Measurements from ENCODE around the gene HDAC7.

Gene HDAC7

GRCh38 chr12:47793015-47793681 is 26.6 kb downstream of the HDAC7 start:
- no peaks in the 10 kb centered on the region for H3K9me3 ChIP-seq (ENCODE audit: control insufficient read depth, insufficient read depth, low read length)

DNA sequence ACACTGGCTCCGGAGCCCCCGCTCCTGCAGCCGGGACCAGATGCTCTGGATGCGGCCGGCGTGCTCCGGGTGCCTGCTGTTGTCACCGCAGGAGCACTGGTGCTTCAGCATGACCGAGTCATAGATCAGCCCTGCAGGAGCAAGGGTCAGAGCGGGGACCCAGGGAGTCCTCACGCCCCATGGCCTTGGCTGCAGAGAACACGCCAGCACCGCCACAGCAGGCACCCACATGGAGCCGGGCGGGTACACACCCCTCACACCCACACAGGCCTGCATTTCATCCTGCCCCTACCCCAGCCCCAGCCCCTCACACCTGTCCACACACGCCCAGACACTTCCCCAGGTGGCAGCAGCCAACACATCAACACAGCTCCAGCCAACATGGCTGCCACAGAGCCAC is 27.8 kb downstream of the HDAC7 start:
- Histone ChIP-seq H3K27ac (ENCODE audit: low read length) (no peak overlapping the region), H3K4me3 (ENCODE audit: low read length) (no peak overlapping the region), H3K4me1 (ENCODE audit: control insufficient read depth, insufficient read depth, low read length) (no peaks in the 10 kb centered on the region), H3K27me3 (ENCODE audit: control insufficient read depth, insufficient read depth, low read length) (no peaks in the 10 kb centered on the region), H3K9me3 (ENCODE audit: control insufficient read depth, insufficient read depth, low read length) (no peaks in the 10 kb centered on the region), H3K36me3 (ENCODE audit: control insufficient read depth, insufficient read depth, low read length) (peaks cover 62% of the 10 kb centered on the region)
- WGBS (ENCODE audit: insufficient coverage, insufficient read length), result no CpG with 5 or more reads among the region's 16 CpGs
- no peak for DNase-seq (ENCODE audit: low read depth, low spot score)

More at GRCh38 chr12:47793015-47793681, 26.6 kb downstream of the HDAC7 start:
- Histone ChIP-seq H3K36me3 (ENCODE audit: control insufficient read depth, insufficient read depth, low read length) (peaks cover 56% of the 10 kb centered on the region), H3K4me1 (ENCODE audit: control insufficient read depth, insufficient read depth, low read length) (0 out of 2 replicates have a peak, but pooled peaks cover 2% of the 10 kb centered on the region), H3K4me3 (ENCODE audit: low read length) (no peak overlapping the region), H3K27ac (ENCODE audit: low read length) (no peak overlapping the region), H3K27me3 (ENCODE audit: control insufficient read depth, insufficient read depth, low read length) (no peaks in the 10 kb centered on the region)
- no CpG with 5 or more reads among the region's 15 CpGs for WGBS (ENCODE audit: insufficient coverage, insufficient read length)
- no peak for DNase-seq (ENCODE audit: low read depth, low spot score)

DNA sequence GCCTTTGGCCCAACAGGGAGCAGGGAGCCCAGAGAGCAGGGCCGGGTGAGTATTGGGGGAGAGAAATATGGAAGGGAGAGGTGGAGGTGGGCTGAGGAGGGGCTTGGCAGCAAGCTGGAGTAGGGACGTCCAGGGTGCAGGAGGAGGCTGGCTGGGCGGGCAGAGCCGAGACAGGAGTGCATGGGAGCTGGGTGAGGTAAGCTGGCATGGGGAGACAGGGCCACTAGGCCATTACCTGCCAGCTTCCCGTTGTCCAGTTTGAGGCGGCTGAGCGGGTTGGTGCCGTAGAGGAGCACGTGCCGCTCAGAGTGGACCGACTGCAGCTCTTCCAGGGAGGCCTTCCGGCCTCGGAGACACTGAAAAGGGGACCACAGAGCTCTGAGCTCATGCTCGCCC is 28.4 kb downstream of the HDAC7 start:
- no peak for DNase-seq (ENCODE audit: low read depth, low spot score)
- WGBS (ENCODE audit: insufficient coverage, insufficient read length), result no CpG with 5 or more reads among the region's 14 CpGs
- Histone ChIP-seq H3K27me3 (ENCODE audit: control insufficient read depth, insufficient read depth, low read length) (no peaks in the 10 kb centered on the region), H3K4me3 (ENCODE audit: low read length) (no peak overlapping the region), H3K36me3 (ENCODE audit: control insufficient read depth, insufficient read depth, low read length) (peaks cover 64% of the 10 kb centered on the region), H3K27ac (ENCODE audit: low read length) (no peak overlapping the region), H3K9me3 (ENCODE audit: control insufficient read depth, insufficient read depth, low read length) (no peaks in the 10 kb centered on the region), H3K4me1 (ENCODE audit: control insufficient read depth, insufficient read depth, low read length) (no peaks in the 10 kb centered on the region)

DNA sequence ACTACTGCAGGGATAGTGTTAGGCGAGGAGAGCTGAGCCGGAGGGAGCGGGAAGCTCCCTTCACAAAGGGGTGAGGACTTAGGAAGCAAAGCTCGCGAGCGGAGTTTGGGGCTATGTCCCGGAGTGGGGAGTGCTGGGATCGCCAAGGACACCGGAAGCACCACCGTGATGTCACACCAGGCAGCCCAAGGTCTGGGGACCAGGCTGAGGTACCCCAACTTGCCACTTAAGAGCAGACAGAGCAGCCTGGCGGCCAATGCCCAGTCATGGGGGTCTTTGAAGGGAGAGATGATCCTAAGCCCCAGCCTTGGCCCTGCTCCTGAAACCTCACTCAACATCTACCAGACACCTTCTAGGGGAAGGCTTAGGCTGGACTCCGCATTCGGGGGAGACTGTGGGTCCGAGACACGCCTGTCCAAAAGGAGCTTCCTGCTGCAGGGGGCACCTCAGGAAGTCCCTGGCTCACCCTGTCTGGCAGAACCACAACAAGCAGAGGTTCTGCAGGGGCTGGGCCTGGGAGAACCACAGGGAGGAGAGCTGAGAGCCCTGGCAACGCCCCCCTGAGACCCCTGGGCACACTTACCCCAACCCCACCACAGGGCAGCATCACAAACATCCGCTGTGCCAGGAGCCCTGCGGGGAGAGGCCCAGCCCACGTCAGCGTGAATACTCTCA is 28.9 kb downstream of the HDAC7 start:
- H3K27ac ChIP-seq (ENCODE audit: low read length), result no peak overlapping the region
- no peaks in the 10 kb centered on the region for H3K9me3 ChIP-seq (ENCODE audit: control insufficient read depth, insufficient read depth, low read length)
- H3K4me1 ChIP-seq (ENCODE audit: control insufficient read depth, insufficient read depth, low read length), result no peaks in the 10 kb centered on the region
- no peak overlapping the region for H3K4me3 ChIP-seq (ENCODE audit: low read length)
- H3K27me3 ChIP-seq (ENCODE audit: control insufficient read depth, insufficient read depth, low read length), result no peaks in the 10 kb centered on the region
- peaks cover 66% of the 10 kb centered on the region for H3K36me3 ChIP-seq (ENCODE audit: control insufficient read depth, insufficient read depth, low read length)
- WGBS (ENCODE audit: insufficient coverage, insufficient read length), result no CpG with 5 or more reads among the region's 20 CpGs
- no peak for DNase-seq (ENCODE audit: low read depth, low spot score)

DNA sequence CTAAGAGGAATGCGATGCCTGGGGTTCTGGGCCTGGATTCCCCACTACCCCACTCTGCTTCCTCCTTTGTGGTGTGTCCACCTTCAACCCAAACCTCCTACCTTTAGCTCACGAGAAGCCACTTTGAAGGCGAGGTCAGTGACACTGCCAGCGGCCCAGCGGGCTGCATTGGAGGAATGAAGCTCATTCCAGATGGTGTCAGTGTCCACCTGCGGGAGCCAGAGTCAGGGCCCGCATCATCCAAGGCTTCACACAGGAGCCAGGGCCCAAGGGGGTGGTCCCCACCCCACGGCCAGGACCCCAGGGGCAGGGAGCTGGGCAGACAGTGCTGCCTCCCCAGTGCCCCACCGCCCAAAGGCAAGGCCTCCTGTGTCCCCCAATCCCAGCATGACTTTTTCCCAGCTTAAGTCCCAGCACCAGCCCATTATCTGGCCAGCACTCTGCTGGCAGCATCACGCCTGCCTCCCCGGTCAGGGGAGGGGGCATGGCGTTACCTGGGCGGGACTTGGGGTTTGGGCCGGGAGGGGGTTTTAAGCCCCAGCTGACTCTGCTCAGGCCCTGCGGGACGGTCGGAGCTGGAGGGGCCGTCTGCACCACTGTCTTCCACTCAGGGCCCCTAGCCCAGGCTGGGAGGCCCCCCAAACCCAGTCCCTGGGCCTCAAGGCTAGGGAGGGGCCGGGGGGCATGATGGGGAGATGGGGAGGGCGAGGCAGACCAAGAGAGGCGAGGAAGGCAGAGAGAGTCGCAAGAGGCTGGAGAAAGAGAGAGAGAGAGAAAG is 29.8 kb downstream of the HDAC7 start:
- DNase-seq (ENCODE audit: low read depth, low spot score), result no peak
- H3K9me3 ChIP-seq (ENCODE audit: control insufficient read depth, insufficient read depth, low read length), result no peaks in the 10 kb centered on the region
- no peak overlapping the region for H3K27ac ChIP-seq (ENCODE audit: low read length)
- H3K27me3 ChIP-seq (ENCODE audit: control insufficient read depth, insufficient read depth, low read length), result no peaks in the 10 kb centered on the region
- WGBS (ENCODE audit: insufficient coverage, insufficient read length), result no CpG with 5 or more reads among the region's 22 CpGs
- peaks cover 69% of the 10 kb centered on the region for H3K36me3 ChIP-seq (ENCODE audit: control insufficient read depth, insufficient read depth, low read length)
- H3K4me1 ChIP-seq (ENCODE audit: control insufficient read depth, insufficient read depth, low read length), result no peaks in the 10 kb centered on the region
- H3K4me3 ChIP-seq (ENCODE audit: low read length), result no peak overlapping the region

DNA sequence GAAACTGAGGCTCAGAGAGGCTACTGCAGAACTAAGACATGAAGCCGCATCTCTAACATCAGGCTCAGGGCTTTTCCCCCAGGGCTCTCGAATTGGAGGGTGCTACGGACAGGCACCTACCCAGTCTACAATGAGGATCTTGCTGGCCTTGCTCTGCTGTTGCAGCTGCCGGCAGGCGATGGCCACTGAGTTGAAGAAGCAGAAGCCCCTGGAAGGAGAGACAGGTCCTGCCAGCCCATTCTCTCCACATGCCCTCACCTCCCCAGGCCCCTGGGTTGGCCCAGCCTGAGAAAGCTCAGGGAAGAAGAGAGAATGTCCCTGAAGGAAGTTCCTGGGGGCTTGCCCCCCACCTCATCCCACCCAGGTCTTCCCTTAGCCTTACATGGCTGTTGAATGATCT is 30.6 kb downstream of the HDAC7 start:
- H3K27me3 ChIP-seq (ENCODE audit: control insufficient read depth, insufficient read depth, low read length), result no peaks in the 10 kb centered on the region
- H3K9me3 ChIP-seq (ENCODE audit: control insufficient read depth, insufficient read depth, low read length), result no peaks in the 10 kb centered on the region
- no CpG with 5 or more reads among the region's 5 CpGs for WGBS (ENCODE audit: insufficient coverage, insufficient read length)
- peaks cover 67% of the 10 kb centered on the region for H3K36me3 ChIP-seq (ENCODE audit: control insufficient read depth, insufficient read depth, low read length)
- H3K4me3 ChIP-seq (ENCODE audit: low read length), result no peak overlapping the region
- no peaks in the 10 kb centered on the region for H3K4me1 ChIP-seq (ENCODE audit: control insufficient read depth, insufficient read depth, low read length)
- no peak overlapping the region for H3K27ac ChIP-seq (ENCODE audit: low read length)
- no peak for DNase-seq (ENCODE audit: low read depth, low spot score)

- DNase-seq (ENCODE audit: low read depth, low spot score), result no peak
- Histone ChIP-seq H3K9me3 (ENCODE audit: control insufficient read depth, insufficient read depth, low read length) (no peaks in the 10 kb centered on the region), H3K36me3 (ENCODE audit: control insufficient read depth, insufficient read depth, low read length) (peaks cover 64% of the 10 kb centered on the region), H3K27me3 (ENCODE audit: control insufficient read depth, insufficient read depth, low read length) (no peaks in the 10 kb centered on the region), H3K4me3 (ENCODE audit: low read length) (no peak overlapping the region), H3K27ac (ENCODE audit: low read length) (no peak overlapping the region), H3K4me1 (ENCODE audit: control insufficient read depth, insufficient read depth, low read length) (no peaks in the 10 kb centered on the region)
- no CpG with 5 or more reads among the region's 14 CpGs for WGBS (ENCODE audit: insufficient coverage, insufficient read length)
Measured at GRCh38 chr12:47787596-47788319, 31.9 kb downstream of the HDAC7 start.

- no peaks in the 10 kb centered on the region for H3K4me1 ChIP-seq (ENCODE audit: control insufficient read depth, insufficient read depth, low read length)
- no CpG with 5 or more reads among the region's 10 CpGs for WGBS (ENCODE audit: insufficient coverage, insufficient read length)
- H3K9me3 ChIP-seq (ENCODE audit: control insufficient read depth, insufficient read depth, low read length), result no peaks in the 10 kb centered on the region
- H3K4me3 ChIP-seq (ENCODE audit: low read length), result no peak overlapping the region; the same call in 1 of the 2 replicates
- peaks cover 64% of the 10 kb centered on the region for H3K36me3 ChIP-seq (ENCODE audit: control insufficient read depth, insufficient read depth, low read length)
- H3K27ac ChIP-seq (ENCODE audit: low read length), result no peak overlapping the region
- no peak for DNase-seq (ENCODE audit: low read depth, low spot score)
- H3K27me3 ChIP-seq (ENCODE audit: control insufficient read depth, insufficient read depth, low read length), result no peaks in the 10 kb centered on the region
Measured at GRCh38 chr12:47786662-47787280, 32.9 kb downstream of the HDAC7 start.

DNA sequence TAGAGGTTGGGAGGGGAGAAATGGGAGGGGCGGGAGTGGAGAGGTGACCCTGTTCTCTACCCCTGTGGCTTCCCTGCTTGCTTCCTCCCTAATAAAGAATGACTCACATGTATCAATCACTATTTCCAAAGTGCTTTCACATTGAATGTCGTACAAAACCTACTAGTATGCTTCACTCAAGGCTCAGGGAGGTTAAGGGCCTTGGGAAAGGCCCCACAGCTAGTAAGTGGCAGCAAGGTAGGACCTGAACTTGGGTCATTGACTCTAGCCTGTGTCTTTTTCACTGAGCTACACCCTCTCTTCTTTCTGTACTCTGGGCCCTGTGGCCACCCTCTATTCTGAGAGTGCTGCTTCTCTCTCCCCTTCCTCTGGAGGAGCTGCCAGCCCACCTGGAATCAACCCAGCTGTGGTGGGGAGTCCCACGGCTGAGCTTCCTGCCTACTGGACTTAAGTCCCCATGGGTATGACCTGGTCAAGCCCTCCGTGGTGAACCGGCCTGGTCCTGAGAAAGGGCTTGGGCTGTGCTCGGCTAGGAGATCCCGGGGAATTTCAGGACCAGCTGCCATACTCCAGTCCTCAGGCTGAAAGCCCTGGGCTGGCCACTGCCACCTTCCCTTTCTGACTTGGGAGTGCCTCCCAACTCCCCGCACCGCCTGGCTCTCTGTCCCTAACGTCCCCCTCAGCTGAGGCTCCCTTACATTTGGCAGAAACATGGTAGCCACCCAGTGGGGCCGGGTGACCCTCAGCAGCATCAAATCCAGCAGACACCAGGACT is 33.6 kb downstream of the HDAC7 start:
- Histone ChIP-seq H3K9me3 (ENCODE audit: control insufficient read depth, insufficient read depth, low read length) (no peaks in the 10 kb centered on the region), H3K4me3 (ENCODE audit: low read length) (no peak overlapping the region; the same call in 1 of the 2 replicates), H3K4me1 (ENCODE audit: control insufficient read depth, insufficient read depth, low read length) (no peaks in the 10 kb centered on the region), H3K36me3 (ENCODE audit: control insufficient read depth, insufficient read depth, low read length) (peaks cover 58% of the 10 kb centered on the region), H3K27me3 (ENCODE audit: control insufficient read depth, insufficient read depth, low read length) (no peaks in the 10 kb centered on the region), H3K27ac (ENCODE audit: low read length) (no peak overlapping the region)
- WGBS (ENCODE audit: insufficient coverage, insufficient read length), result no CpG with 5 or more reads among the region's 11 CpGs
- no peak for DNase-seq (ENCODE audit: low read depth, low spot score)
